ENCODE measurements around the gene TMEM231. TPM values are rescaled to one million over a fixed set of nuclear protein-coding genes. Genes with fewer than 3 reads are reported as not detected.

Gene TMEM231
- total and polyA plus RNA-seq, 12 donors: 2.6 to 13.4 (median 8.7) TPM

DNA sequence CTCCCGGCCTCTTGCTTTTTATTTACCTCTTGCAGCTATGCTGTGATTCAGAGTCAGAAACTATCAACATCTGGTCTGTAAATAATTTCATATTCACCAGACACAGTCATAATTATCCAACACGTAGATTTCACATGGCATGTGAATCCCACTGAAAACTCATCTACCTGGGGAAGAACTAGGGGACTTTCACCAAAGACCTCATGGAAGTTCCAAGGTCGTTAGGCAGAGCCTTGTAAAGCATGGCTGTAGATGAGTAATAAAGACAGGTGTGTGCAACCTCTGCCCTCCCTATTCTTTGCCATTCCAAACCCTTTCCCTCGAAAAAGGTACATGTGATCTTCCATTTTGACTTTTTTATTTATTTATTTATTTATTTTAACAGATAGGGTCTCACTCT is 18.3 kb downstream of the TMEM231 start:
- WGBS, 2 donors: 90 to 95% methylated on average over 4 of the region's 4 CpGs
- Histone ChIP-seq H3K27me3 (no peaks in the 10 kb centered on the region), H3K4me1 (peaks cover 0 to 13% (median 4%) of the 10 kb centered on the region in 9 donors), H3K36me3 (peaks cover 0 to 28% (median 0%) of the 10 kb centered on the region in 9 donors), H3K27ac (no peak overlapping the region), H3K4me3 (no peak overlapping the region), H3K9me3 (no peaks in the 10 kb centered on the region)
- no peak for ATAC-seq
- intact Hi-C loops (cut with DNase I): loop anchor here in 1 of 10 donors (10.0 kb wide), 1 partner anchor 63 kb away; no protein-coding TSS in a partner anchor
- DNase-seq: no peak
- TF ChIP-seq, protein P1, sequence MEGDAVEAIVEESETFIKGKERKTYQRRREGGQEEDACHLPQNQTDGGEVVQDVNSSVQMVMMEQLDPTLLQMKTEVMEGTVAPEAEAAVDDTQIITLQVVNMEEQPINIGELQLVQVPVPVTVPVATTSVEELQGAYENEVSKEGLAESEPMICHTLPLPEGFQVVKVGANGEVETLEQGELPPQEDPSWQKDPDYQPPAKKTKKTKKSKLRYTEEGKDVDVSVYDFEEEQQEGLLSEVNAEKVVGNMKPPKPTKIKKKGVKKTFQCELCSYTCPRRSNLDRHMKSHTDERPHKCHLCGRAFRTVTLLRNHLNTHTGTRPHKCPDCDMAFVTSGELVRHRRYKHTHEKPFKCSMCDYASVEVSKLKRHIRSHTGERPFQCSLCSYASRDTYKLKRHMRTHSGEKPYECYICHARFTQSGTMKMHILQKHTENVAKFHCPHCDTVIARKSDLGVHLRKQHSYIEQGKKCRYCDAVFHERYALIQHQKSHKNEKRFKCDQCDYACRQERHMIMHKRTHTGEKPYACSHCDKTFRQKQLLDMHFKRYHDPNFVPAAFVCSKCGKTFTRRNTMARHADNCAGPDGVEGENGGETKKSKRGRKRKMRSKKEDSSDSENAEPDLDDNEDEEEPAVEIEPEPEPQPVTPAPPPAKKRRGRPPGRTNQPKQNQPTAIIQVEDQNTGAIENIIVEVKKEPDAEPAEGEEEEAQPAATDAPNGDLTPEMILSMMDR (IDR thresholded peaks at IDR 0.05): no peak

DNA sequence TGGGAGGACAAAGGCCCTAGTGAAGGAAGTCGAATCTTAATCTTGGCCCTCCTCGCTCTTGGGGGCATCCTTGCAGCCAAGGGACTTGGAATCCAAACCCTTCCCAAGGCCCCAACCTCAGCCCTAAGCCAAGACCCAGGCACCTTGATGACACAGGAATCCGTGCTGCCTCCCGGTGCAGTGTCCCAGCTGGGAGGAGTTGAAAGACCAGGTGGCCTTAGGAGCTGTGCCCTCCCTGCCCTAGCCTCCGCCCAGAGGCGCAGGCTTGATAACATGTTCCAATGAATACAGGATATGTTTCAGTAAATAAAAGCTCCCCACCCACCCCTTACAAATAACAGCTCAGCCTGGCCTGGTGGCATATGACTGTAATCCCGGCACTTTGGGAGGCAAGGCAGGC is 20.2 kb downstream of the TMEM231 start, which contains the start of gene CHST5:
TSS of gene CHST5 (minus strand) at position 208 of the 400 bp plus-strand sequence. CDS start 5,724 bp downstream, outside the sequence.
- Histone ChIP-seq H3K36me3 (peaks cover 0 to 10% (median 0%) of the 10 kb centered on the region in 9 donors), H3K27me3 (no peaks in the 10 kb centered on the region), H3K27ac (no peak within 1 kb of the TSS), H3K4me3 (peak within 1 kb of the TSS in 1 of 10 donors; percentile 11), H3K9me3 (no peaks in the 10 kb centered on the region), H3K4me1 (peaks cover 0 to 13% (median 4%) of the 10 kb centered on the region in 9 donors)
- TF ChIP-seq, protein P1 (IDR thresholded peaks at IDR 0.05): no peak
- no peak for DNase-seq
- no peak for ATAC-seq
- intact Hi-C loops (cut with DNase I): loop anchor here in 1 of 10 donors (10.0 kb wide), 1 partner anchor 61 kb away; no protein-coding TSS in a partner anchor
- 90 to 95% methylated on average over 7 of the region's 7 CpGs for WGBS, 2 donors

DNA sequence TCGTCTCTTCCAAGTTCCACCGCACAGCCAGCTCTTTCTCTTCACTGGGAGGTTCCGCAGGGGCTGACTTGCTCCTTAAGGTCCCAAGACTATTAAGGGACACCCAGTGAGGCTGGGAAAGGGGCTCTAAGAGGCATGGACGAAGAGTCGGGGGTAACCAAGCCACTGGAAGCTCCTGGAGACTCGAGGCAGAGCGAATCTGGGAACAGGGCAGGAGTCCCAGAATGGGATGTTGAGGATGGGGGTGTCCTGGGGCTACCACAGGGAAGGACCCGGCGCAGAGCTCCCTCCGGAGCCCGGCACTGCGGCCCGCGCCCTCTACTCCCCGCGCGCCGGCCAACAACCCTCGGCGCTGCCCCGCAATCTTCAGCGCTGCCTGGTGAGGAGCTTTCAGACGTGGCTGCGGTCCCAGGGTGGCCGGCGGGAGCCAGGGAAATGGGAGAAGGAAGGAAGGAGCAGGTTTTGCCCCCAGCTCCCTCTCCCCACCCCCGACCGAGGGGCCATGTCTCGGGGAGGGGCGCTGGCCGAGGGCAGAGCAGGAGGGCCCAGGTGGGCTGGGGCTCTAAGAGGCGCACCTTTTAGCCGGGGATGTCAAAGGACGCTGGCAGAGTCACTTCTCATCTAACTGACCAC is 20.7 kb downstream of the TMEM231 start:
- intact Hi-C loops (cut with DNase I): loop anchor here in 1 of 10 donors (10.0 kb wide), 1 partner anchor 61 kb away; no protein-coding TSS in a partner anchor

DNA sequence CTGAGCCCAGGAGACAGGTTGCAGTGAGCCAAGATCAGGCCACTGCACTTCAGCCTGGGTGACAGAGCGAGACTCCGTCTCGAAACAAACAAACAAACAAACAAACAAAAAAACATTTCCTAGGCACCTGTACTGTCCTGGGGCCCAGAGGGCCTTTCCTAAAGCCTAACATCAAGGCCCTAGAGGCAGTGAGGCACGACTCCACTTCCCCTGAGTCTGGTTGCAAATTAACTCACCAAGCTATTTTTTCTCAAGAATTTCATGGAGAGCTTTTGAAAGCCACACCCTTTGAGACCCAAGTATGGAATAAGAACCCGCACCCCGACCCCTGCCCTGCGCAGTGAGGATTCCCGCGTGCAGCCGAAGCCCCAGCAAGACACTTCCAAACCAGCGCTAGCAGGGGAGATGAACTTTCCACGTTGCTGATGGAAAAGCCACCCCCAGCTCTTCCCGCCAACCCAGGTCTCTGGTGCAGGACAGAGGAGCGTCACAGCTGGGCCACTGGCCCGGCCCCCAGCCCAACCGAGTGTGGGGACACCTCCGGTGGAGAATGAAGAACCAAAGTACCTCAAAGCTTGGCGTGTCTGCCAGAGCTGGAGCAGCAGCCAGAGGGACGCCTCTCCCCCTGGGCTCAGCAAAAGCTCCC is 21.4 kb downstream of the TMEM231 start:
- Histone ChIP-seq H3K27ac (no peak overlapping the region), H3K4me1 (peaks cover 0 to 7% (median 4%) of the 10 kb centered on the region in 9 donors), H3K9me3 (no peaks in the 10 kb centered on the region), H3K36me3 (no peaks in the 10 kb centered on the region), H3K27me3 (no peaks in the 10 kb centered on the region), H3K4me3 (peak overlapping the region in 1 of 10 donors; percentile 11)
- TF ChIP-seq, protein P1 (IDR thresholded peaks at IDR 0.05): no peak
- intact Hi-C loops (cut with DNase I): loop anchor here in 1 of 10 donors (10.0 kb wide), 1 partner anchor 60 kb away; no protein-coding TSS in a partner anchor
- 83 to 87% methylated on average over 19 of the region's 19 CpGs for WGBS, 2 donors
- no peak for DNase-seq
- no peak for ATAC-seq

More for the DNA sequence above, 20.7 kb downstream of the TMEM231 start:
- Histone ChIP-seq H3K9me3 (no peaks in the 10 kb centered on the region), H3K27me3 (no peaks in the 10 kb centered on the region), H3K36me3 (peaks cover 0 to 4% (median 0%) of the 10 kb centered on the region in 9 donors), H3K4me1 (peaks cover 0 to 11% (median 4%) of the 10 kb centered on the region in 9 donors), H3K4me3 (peak overlapping the region in 1 of 10 donors; percentile 11), H3K27ac (no peak overlapping the region)
- DNase-seq (no peak), ATAC-seq (no peak)
- WGBS, 2 donors: 67 to 69% methylated on average over 34 of the region's 34 CpGs
- TF ChIP-seq, protein P1 (IDR thresholded peaks at IDR 0.05): no peak

All from heart right ventricle (tissue), 16 donors.